ENCODE measurements around the gene TSPAN4. TPM values are rescaled to one million over a fixed set of nuclear protein-coding genes. Genes with fewer than 3 reads are reported as not detected.

TSPAN4 gene
- total and polyA plus RNA-seq, 2 donors (not counting 1 experiment from before 2014, with no cell fraction given), result 102 to 191 TPM

DNA sequence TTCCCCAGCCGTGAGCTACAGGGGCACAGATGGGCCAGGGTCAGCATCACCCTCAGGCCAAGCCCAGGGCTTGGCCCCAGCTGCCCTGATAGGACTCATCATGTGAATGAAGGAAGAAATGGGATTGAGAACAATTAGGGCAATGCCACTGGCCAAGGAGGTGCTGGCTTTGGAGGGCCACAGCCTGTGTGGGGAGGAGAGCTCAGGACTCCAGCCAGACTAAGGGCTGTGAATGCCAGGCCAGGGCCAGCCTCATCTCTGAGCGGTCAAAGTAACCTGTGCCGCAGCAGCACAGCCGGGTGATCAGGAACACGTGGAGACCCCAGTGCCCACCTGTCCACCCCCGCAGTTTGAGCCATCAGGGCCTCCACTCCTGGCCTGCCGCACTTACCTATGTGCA, 57.9 kb downstream of the TSPAN4 start:
- Histone ChIP-seq H3K9ac (ENCODE audit: insufficient read depth, low read length) (no peak overlapping the region), H4K20me1 (ENCODE audit: control insufficient read depth, extremely low read depth, insufficient read depth, low read length) (no peaks in the 10 kb centered on the region), H3K27ac (ENCODE audit: insufficient read depth, low read length) (no peak overlapping the region), H3K79me2 (ENCODE audit: control insufficient read depth, insufficient read depth, low read length) (no peaks in the 10 kb centered on the region), H3K9me3 (ENCODE audit: control insufficient read depth, insufficient read depth, low read depth, low read length) (no peaks in the 10 kb centered on the region), H3K36me3 (ENCODE audit: control insufficient read depth, insufficient read depth, low read length) (peaks cover 30% of the 10 kb centered on the region), H3K27me3 (ENCODE audit: control insufficient read depth, insufficient read depth, low read length) (no peaks in the 10 kb centered on the region), H3K4me2 (ENCODE audit: extremely low read depth, insufficient read depth, low read length) (no peak overlapping the region), H3K4me3 (replicated peaks in 1 of 4; ENCODE audit: control extremely low read depth in 1 of 4, insufficient read depth in 1 of 4, low read depth in 3 of 4, low read length in 4 of 4) (no peak overlapping the region), H2AFZ (ENCODE audit: low read length) (no peak overlapping the region), H3K4me1 (ENCODE audit: control insufficient read depth, extremely low read depth, insufficient read depth, low read length) (no peaks in the 10 kb centered on the region)
- no peak for TF ChIP-seq EZH2 (IDR thresholded peaks at IDR 0.05; ENCODE audit: low read length, missing control alignments)
- TF ChIP-seq, protein P1, sequence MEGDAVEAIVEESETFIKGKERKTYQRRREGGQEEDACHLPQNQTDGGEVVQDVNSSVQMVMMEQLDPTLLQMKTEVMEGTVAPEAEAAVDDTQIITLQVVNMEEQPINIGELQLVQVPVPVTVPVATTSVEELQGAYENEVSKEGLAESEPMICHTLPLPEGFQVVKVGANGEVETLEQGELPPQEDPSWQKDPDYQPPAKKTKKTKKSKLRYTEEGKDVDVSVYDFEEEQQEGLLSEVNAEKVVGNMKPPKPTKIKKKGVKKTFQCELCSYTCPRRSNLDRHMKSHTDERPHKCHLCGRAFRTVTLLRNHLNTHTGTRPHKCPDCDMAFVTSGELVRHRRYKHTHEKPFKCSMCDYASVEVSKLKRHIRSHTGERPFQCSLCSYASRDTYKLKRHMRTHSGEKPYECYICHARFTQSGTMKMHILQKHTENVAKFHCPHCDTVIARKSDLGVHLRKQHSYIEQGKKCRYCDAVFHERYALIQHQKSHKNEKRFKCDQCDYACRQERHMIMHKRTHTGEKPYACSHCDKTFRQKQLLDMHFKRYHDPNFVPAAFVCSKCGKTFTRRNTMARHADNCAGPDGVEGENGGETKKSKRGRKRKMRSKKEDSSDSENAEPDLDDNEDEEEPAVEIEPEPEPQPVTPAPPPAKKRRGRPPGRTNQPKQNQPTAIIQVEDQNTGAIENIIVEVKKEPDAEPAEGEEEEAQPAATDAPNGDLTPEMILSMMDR (conservative IDR thresholded peaks at IDR 0.05 in 1 of 2, IDR thresholded peaks at IDR 0.05 in 1 of 2; ENCODE audit: low read depth in 1 of 2, low read length in 2 of 2), result no peak
- DNase-seq (ENCODE audit: low read depth in 2 of 2), result no peak

DNA sequence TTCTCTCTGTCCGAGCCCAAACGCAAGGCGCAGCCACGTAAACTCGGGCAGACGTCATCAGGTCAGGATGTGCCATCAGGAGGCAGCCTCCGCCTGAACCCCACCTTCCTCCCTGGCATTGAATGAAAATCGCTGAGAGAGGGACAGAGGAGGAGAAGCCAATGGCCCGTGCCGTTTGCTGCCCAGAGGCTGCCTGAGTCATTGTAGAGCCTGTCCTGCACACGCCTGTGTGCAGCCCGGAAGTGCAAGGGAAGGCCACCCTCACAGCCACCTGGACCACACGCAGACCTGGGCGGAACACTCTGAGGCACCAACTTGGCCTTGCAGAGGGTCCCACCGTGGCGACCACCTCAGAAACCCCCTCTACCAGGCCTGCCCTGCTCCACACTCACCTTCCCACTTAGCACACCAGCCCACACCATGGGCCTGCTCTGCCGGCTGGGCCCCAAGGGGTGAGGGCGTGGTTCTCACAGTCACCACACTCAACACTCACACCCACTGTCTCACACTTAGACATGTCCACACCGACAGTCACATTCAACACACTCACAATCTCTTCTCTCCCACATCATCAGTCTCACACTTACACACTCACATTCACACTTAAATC, 58.9 kb downstream of the TSPAN4 start:
- no peaks in the 10 kb centered on the region for H3K27me3 ChIP-seq (ENCODE audit: control insufficient read depth, insufficient read depth, low read length)
- H3K4me2 ChIP-seq (ENCODE audit: extremely low read depth, insufficient read depth, low read length), result no peak overlapping the region
- no peak overlapping the region for H2AFZ ChIP-seq (ENCODE audit: low read length)
- H3K27ac ChIP-seq (ENCODE audit: insufficient read depth, low read length), result no peak overlapping the region
- TF ChIP-seq, protein P1 (conservative IDR thresholded peaks at IDR 0.05 in 1 of 2, IDR thresholded peaks at IDR 0.05 in 1 of 2; ENCODE audit: low read depth in 1 of 2, low read length in 2 of 2), result no peak
- no peak for TF ChIP-seq EZH2 (IDR thresholded peaks at IDR 0.05; ENCODE audit: low read length, missing control alignments)
- no peaks in the 10 kb centered on the region for H3K79me2 ChIP-seq (ENCODE audit: control insufficient read depth, insufficient read depth, low read length)
- no peak for DNase-seq (ENCODE audit: low read depth in 2 of 2)
- H3K9me3 ChIP-seq (ENCODE audit: control insufficient read depth, insufficient read depth, low read depth, low read length), result no peaks in the 10 kb centered on the region
- no peaks in the 10 kb centered on the region for H3K4me1 ChIP-seq (ENCODE audit: control insufficient read depth, extremely low read depth, insufficient read depth, low read length)
- H4K20me1 ChIP-seq (ENCODE audit: control insufficient read depth, extremely low read depth, insufficient read depth, low read length), result no peaks in the 10 kb centered on the region
- no peak overlapping the region for H3K4me3 ChIP-seq (replicated peaks in 1 of 4; ENCODE audit: control extremely low read depth in 1 of 4, insufficient read depth in 1 of 4, low read depth in 3 of 4, low read length in 4 of 4)
- peaks cover 30% of the 10 kb centered on the region for H3K36me3 ChIP-seq (ENCODE audit: control insufficient read depth, insufficient read depth, low read length)
- no peak overlapping the region for H3K9ac ChIP-seq (ENCODE audit: insufficient read depth, low read length)

DNA sequence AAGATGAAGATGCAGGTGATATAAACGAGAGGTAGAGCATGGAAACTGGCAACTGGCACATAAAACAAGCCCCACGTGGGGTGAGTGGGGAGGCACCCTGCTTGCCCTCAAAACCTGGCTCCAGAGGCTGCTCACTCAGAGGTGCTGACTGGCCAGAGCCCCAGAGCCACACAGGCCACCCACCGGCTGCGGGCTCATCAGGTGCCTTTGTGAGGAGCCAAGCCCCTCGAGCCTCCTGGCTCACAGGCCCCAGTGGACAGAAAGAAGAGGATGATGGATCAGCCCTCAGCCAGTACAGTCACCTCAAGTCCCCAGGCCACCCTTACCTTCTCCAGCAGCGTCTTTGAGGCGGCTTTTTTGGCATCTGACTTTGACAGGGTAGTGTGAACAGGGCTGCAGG, 61.7 kb downstream of the TSPAN4 start:
- H3K9me3 ChIP-seq (ENCODE audit: control insufficient read depth, insufficient read depth, low read depth, low read length), result no peaks in the 10 kb centered on the region
- no peaks in the 10 kb centered on the region for H3K27me3 ChIP-seq (ENCODE audit: control insufficient read depth, insufficient read depth, low read length)
- no peak overlapping the region for H3K9ac ChIP-seq (ENCODE audit: insufficient read depth, low read length)
- H3K79me2 ChIP-seq (ENCODE audit: control insufficient read depth, insufficient read depth, low read length), result peaks cover 3% of the 10 kb centered on the region
- no peaks in the 10 kb centered on the region for H4K20me1 ChIP-seq (ENCODE audit: control insufficient read depth, extremely low read depth, insufficient read depth, low read length)
- DNase-seq (ENCODE audit: low read depth in 2 of 2), result no peak
- peaks cover 24% of the 10 kb centered on the region for H3K36me3 ChIP-seq (ENCODE audit: control insufficient read depth, insufficient read depth, low read length)
- H3K4me2 ChIP-seq (ENCODE audit: extremely low read depth, insufficient read depth, low read length), result no peak overlapping the region
- H2AFZ ChIP-seq (ENCODE audit: low read length), result no peak overlapping the region
- no peak overlapping the region for H3K27ac ChIP-seq (ENCODE audit: insufficient read depth, low read length)
- peaks cover under 1% of the 10 kb centered on the region for H3K4me1 ChIP-seq (ENCODE audit: control insufficient read depth, extremely low read depth, insufficient read depth, low read length)
- TF ChIP-seq EZH2 (IDR thresholded peaks at IDR 0.05; ENCODE audit: low read length, missing control alignments), result no peak
- TF ChIP-seq, protein P1 (conservative IDR thresholded peaks at IDR 0.05 in 1 of 2, IDR thresholded peaks at IDR 0.05 in 1 of 2; ENCODE audit: low read depth in 1 of 2, low read length in 2 of 2), result no peak
- no peak overlapping the region for H3K4me3 ChIP-seq (replicated peaks in 1 of 4; ENCODE audit: control extremely low read depth in 1 of 4, insufficient read depth in 1 of 4, low read depth in 3 of 4, low read length in 4 of 4)

Measured in fibroblast of lung (primary cell).